Liver (tissue), 9 donors: Measurements from ENCODE around the gene SF3B6. TPM values are rescaled to one million over a fixed set of nuclear protein-coding genes. Genes with fewer than 3 reads are reported as not detected.

Experiments
- DNase-seq: peaks from one replicate; pipeline ENCODE4 v3.0.0-alpha.2; 2017; ENCODE audit warnings: low spot score
- H3K27ac ChIP-seq, 2 donors: one replicate each; pipeline ENCODE4 v1.7.0; 2013; ENCODE audit warnings: inconsistent platforms in 2 of 2, low read length in 2 of 2, control low read depth in 1 of 2, low read depth in 1 of 2, mild to moderate bottlenecking in 1 of 2
- H3K27me3 ChIP-seq, 4 donors: one replicate each; pipeline versions ENCODE4 v1.6.1 to v1.7.0; 2013; ENCODE audit warnings: low read length in 3 of 4, inconsistent platforms in 1 of 4, mild to moderate bottlenecking in 1 of 4, moderate library complexity in 1 of 4; ENCODE audit not compliant: control insufficient read depth in 4 of 4, insufficient read depth in 4 of 4
- H3K36me3 ChIP-seq, 4 donors: one replicate each; pipeline versions ENCODE4 v1.6.1 to v1.7.0; 2013; ENCODE audit warnings: low read length in 3 of 4, mild to moderate bottlenecking in 3 of 4, low read depth in 1 of 4, moderate library complexity in 1 of 4; ENCODE audit not compliant: control insufficient read depth in 4 of 4, insufficient read depth in 3 of 4
- H3K4me1 ChIP-seq, 4 donors: one replicate each; pipeline versions ENCODE4 v1.6.1 to v1.7.0; 2013; ENCODE audit warnings: low read length in 3 of 4, mild to moderate bottlenecking in 3 of 4, moderate library complexity in 1 of 4; ENCODE audit not compliant: control insufficient read depth in 4 of 4, insufficient read depth in 4 of 4
- H3K4me3 ChIP-seq, 3 donors: one replicate each; pipeline versions ENCODE4 v1.6.1 to v1.7.0; 2013; ENCODE audit warnings: low read length in 3 of 3, control low read depth in 1 of 3, low read depth in 1 of 3, mild to moderate bottlenecking in 1 of 3
- H3K9ac ChIP-seq, 2 donors: one replicate each; pipeline ENCODE4 v1.7.0; 2013; ENCODE audit warnings: low read length in 2 of 2, mild to moderate bottlenecking in 2 of 2, moderate library complexity in 2 of 2, control low read depth in 1 of 2, low read depth in 1 of 2
- H3K9me3 ChIP-seq, 4 donors: one replicate each; pipeline versions ENCODE4 v1.6.1 to v1.7.0; 2013; ENCODE audit warnings: low read length in 3 of 4; ENCODE audit not compliant: control insufficient read depth in 4 of 4
- ATF3 ChIP-seq: IDR thresholded peaks from 2 replicates; pipeline ENCODE4 v1.6.1; 2016; ENCODE audit warnings: antibody characterized with exemption
- CTCF ChIP-seq: fragments of 150-350 bp; IDR thresholded peaks from 2 replicates; pipeline ENCODE4 v1.5.1; 2017; ENCODE audit warnings: improper control_type of control experiment, low read depth, low read length; ENCODE audit not compliant: missing input control
- EGR1 ChIP-seq, 2 donors: IDR thresholded peaks; 2 replicates each; pipeline ENCODE4 v1.6.1; 2016 to 2018; ENCODE audit warnings: antibody characterized with exemption in 2 of 2, low read depth in 2 of 2
- HNF4A ChIP-seq, 2 donors: conservative IDR thresholded peaks; 2 replicates each; pipeline ENCODE4 v1.6.1; 2016; ENCODE audit warnings: antibody characterized with exemption in 2 of 2, mild to moderate bottlenecking in 2 of 2
- HNF4G ChIP-seq: IDR thresholded peaks from 2 replicates; pipeline ENCODE4 v1.6.1; 2016; ENCODE audit warnings: antibody characterized with exemption
- JUND ChIP-seq, 2 donors: IDR thresholded peaks; 2 replicates each; pipeline ENCODE4 v1.6.1; 2016; ENCODE audit warnings: antibody characterized with exemption in 2 of 2
- NR2F2 ChIP-seq: IDR thresholded peaks from 2 replicates; pipeline ENCODE4 v1.6.1; 2016; ENCODE audit warnings: antibody characterized with exemption
- RAD21 ChIP-seq, 2 donors: IDR thresholded peaks; 2 replicates each; pipeline ENCODE4 v1.6.1; 2016; ENCODE audit warnings: antibody characterized with exemption in 2 of 2, mild to moderate bottlenecking in 2 of 2
- REST ChIP-seq: IDR thresholded peaks from 2 replicates; pipeline ENCODE4 v1.6.1; 2016; ENCODE audit warnings: antibody characterized with exemption, mild to moderate bottlenecking
- RXRA ChIP-seq, 2 donors: IDR thresholded peaks; 2 replicates each; pipeline ENCODE4 v1.6.1; 2017 to 2018; ENCODE audit warnings: antibody characterized with exemption in 2 of 2, mild to moderate bottlenecking in 1 of 2
- TAF1 ChIP-seq: conservative IDR thresholded peaks from 2 replicates; pipeline ENCODE4 v1.6.1; 2016; ENCODE audit warnings: antibody characterized with exemption, mild to moderate bottlenecking
- ZBTB33 ChIP-seq: IDR thresholded peaks from 2 replicates; pipeline ENCODE4 v1.6.1; 2016; ENCODE audit warnings: antibody characterized with exemption
- WGBS: extraction: QIAGEN DNeasy Blood & Tissue Kit; methylation state at CpG from one replicate; pipeline ENCODE4 v1.1.7; 2013; 5-methylcytosine and 5-hydroxymethylcytosine counted together
- polyA plus RNA-seq, 2 donors: library from polyadenylated mRNA; stranded (reverse) in 1 of 2; unstranded in 1 of 2; fragments of 200-250 nt in 1 of 2; fragments of >200 nt in 1 of 2; fragmentation: Nextera tagmentation in 1 of 2; extraction: Ambion mirVana in 1 of 2; gene quantifications; one replicate each; pipeline versions ENCODE4 v1.2.1 to v1.2.3, GENCODE V29; 2013 to 2015
- total RNA-seq, 2 donors: library from RNA; depleted of rRNA; stranded (reverse); fragments of >200 nt; gene quantifications; one replicate each; pipeline ENCODE4 v1.2.3, GENCODE V29; 2014
- donor health status: healthy.
- donor health status: healthy.
- donor health status: healthy.
- donor health status: healthy.
- donor health status: healthy.

SF3B6 gene
- total and polyA plus RNA-seq, 4 donors: 31.0 to 104 (median 75.6) TPM

GRCh38 chr2:24083567-24084385, 7.7 kb upstream of the SF3B6 start (continued):
- no peak for TF ChIP-seq CTCF

GRCh38 chr2:24082787-24083566, 6.9 kb upstream of the SF3B6 start:
- no peak for DNase-seq
- Histone ChIP-seq H3K9me3 (no peaks in the 10 kb centered on the region), H3K4me1 (peaks cover 0 to 21% (median 15%) of the 10 kb centered on the region in 4 donors), H3K36me3 (peaks cover 0 to 2% (median 0%) of the 10 kb centered on the region in 4 donors), H3K27me3 (no peaks in the 10 kb centered on the region), H3K9ac (no peak overlapping the region), H3K27ac (no peak overlapping the region), H3K4me3 (no peak overlapping the region)
- WGBS: 94% methylated on average over 8 of the region's 8 CpGs
- TF ChIP-seq HNF4A (conservative IDR thresholded peaks at IDR 0.05) (no peak), EGR1 (IDR thresholded peaks at IDR 0.05; ENCODE audit: low read depth in 2 of 2) (no peak)

GRCh38 chr2:24080701-24081100, 4.6 kb upstream of the SF3B6 start:
- H3K27ac ChIP-seq: no peak overlapping the region

More at GRCh38 chr2:24080701-24081100, 4.6 kb upstream of the SF3B6 start:
- TF ChIP-seq CTCF (no peak), TAF1 (no peak), EGR1 (IDR thresholded peaks at IDR 0.05; ENCODE audit: low read depth in 2 of 2) (no peak), RXRA (IDR thresholded peaks at IDR 0.05) (no peak), ZBTB33 (no peak), NR2F2 (no peak), REST (no peak), HNF4A (conservative IDR thresholded peaks at IDR 0.05) (no peak), HNF4G (no peak), RAD21 (IDR thresholded peaks at IDR 0.05) (no peak), JUND (IDR thresholded peaks at IDR 0.05) (no peak), ATF3 (no peak)
- no peak overlapping the region for H3K9ac ChIP-seq
- 88% methylated on average over 2 of the region's 2 CpGs for WGBS
- no peak overlapping the region for H3K4me3 ChIP-seq
- no peak for DNase-seq
- H3K4me1 ChIP-seq: peaks cover 0 to 30% (median 17%) of the 10 kb centered on the region in 4 donors
- H3K36me3 ChIP-seq: peaks cover 0 to 2% (median 0%) of the 10 kb centered on the region in 4 donors
- H3K27me3 ChIP-seq: no peaks in the 10 kb centered on the region
- H3K9me3 ChIP-seq: no peaks in the 10 kb centered on the region
